ENCODE results near the gene PDE4D. TPM values are rescaled to one million over a fixed set of nuclear protein-coding genes. Genes with fewer than 3 reads are reported as not detected.

Gene PDE4D
- total and polyA plus RNA-seq, 10 of the 15 experiments (the other 5 are each of a cell fraction or from before 2014, with no cell fraction given) = 0.87 to 4.1 (median 2.2) TPM

- ATAC-seq = peak; percentile 50
Measured at GRCh38 chr5:59484618-59485017, 408.9 kb downstream of the PDE4D start.

GRCh38 chr5:59483971-59484472 is 409.5 kb downstream of the PDE4D start:
- ChIA-PET CTCF (interaction anchor here (0.7 kb wide), 1 partner anchor 178 kb away, joined by 3 read pairs; no protein-coding TSS in a partner anchor), SMC1A (ENCODE audit: uncharacterized antibody, unreplicated experiment) (interaction anchor here (1.0 kb wide), 1 partner anchor 13 kb away, joined by 3 read pairs; no protein-coding TSS in a partner anchor), RAD21 (ENCODE audit: unreplicated experiment) (no interaction called here), POLR2A (no interaction called here)
- no peaks in the 10 kb centered on the region for H3K9me3 ChIP-seq (replicated peaks; ENCODE audit: control insufficient read depth, insufficient read depth, low read length)
- H3K36me3 ChIP-seq (ENCODE audit: control insufficient read depth in 2 of 2, insufficient read depth in 2 of 2, low read length in 1 of 2) = no peaks in the 10 kb centered on the region
- no TSS peak for BruUV-seq (replicated peaks)
- H4K20me1 ChIP-seq (ENCODE audit: control insufficient read depth, insufficient read depth) = no peaks in the 10 kb centered on the region
- DNase-seq (ENCODE audit: low read depth, low spot score) (no peak), ATAC-seq (no peak), FAIRE-seq (no peak)
- intact Hi-C loops (cut with micrococcal nuclease; ENCODE audit: unreplicated experiment) (no loop called here), in situ Hi-C loops (cut with MboI) (no loop called here)
- no peak overlapping the region for H3K27ac ChIP-seq (ENCODE audit: control insufficient read depth, insufficient read depth)
- H3K4me3 ChIP-seq = no peak overlapping the region
- no peak overlapping the region for H3K4me2 ChIP-seq (ENCODE audit: control insufficient read depth, insufficient read depth)
- no peaks in the 10 kb centered on the region for H3K4me1 ChIP-seq (ENCODE audit: control insufficient read depth, insufficient read depth, low read length)
- 0 out of 4 replicates have a peak, but pooled peaks cover 0 to 1% of the 10 kb centered on the region in 2 experiments for H3K27me3 ChIP-seq (replicated peaks in 1 of 2; ENCODE audit: control insufficient read depth in 2 of 2, insufficient read depth in 2 of 2, low read length in 1 of 2)
- no peak overlapping the region for H3K9ac ChIP-seq (ENCODE audit: control insufficient read depth, insufficient read depth, low read length)
- H2AFZ ChIP-seq (ENCODE audit: control insufficient read depth, low read depth, low read length) = no peak overlapping the region
- no peaks in the 10 kb centered on the region for H3K79me2 ChIP-seq (ENCODE audit: control insufficient read depth, insufficient read depth, low read length)
- TF ChIP-seq MYC (IDR thresholded peaks at IDR 0.05; ENCODE audit: insufficient read depth, insufficient read length, insufficient replicate concordance, low read length, severe bottlenecking) (no peak), FOS (IDR thresholded peaks at IDR 0.05; ENCODE audit: borderline replicate concordance, extremely low read depth, insufficient read length) (no peak), ETV6 (conservative IDR thresholded peaks at IDR 0.05 in 1 of 2, IDR thresholded peaks at IDR 0.05 in 1 of 2; ENCODE audit: borderline replicate concordance in 1 of 2, low read depth in 1 of 2) (no peak), TCF3 (IDR thresholded peaks at IDR 0.05; ENCODE audit: borderline replicate concordance, insufficient read depth, low read depth, low read length) (no peak), ATF3 (IDR thresholded peaks at IDR 0.05; ENCODE audit: borderline replicate concordance, extremely low read depth, low read depth, low read length) (no peak), ZNF274 (IDR thresholded peaks at IDR 0.05; ENCODE audit: insufficient read depth, insufficient read length) (no peak), NFYB (IDR thresholded peaks at IDR 0.05; ENCODE audit: insufficient read depth, low read depth, low read length) (no peak), RUNX3 (IDR thresholded peaks at IDR 0.05; ENCODE audit: low read length) (no peak), TCF7 (IDR thresholded peaks at IDR 0.05; ENCODE audit: borderline replicate concordance) (no peak), ZNF217 (IDR thresholded peaks at IDR 0.05) (no peak), BCL3 (IDR thresholded peaks at IDR 0.05; ENCODE audit: borderline replicate concordance, insufficient read depth, low read depth, low read length, poor library complexity, severe bottlenecking) (no peak), MXI1 (IDR thresholded peaks at IDR 0.05; ENCODE audit: low read depth, low read length) (no peak), SIN3A (IDR thresholded peaks at IDR 0.05; ENCODE audit: low read depth, low read length) (no peak)

More at GRCh38 chr5:59484618-59485017, 408.9 kb downstream of the PDE4D start:
- no peaks in the 10 kb centered on the region for H3K36me3 ChIP-seq (ENCODE audit: control insufficient read depth in 2 of 2, insufficient read depth in 2 of 2, low read length in 1 of 2)
- DNase-seq (ENCODE audit: low read depth, low spot score) (no peak), FAIRE-seq (no peak)
- H3K27me3 ChIP-seq (replicated peaks in 1 of 2; ENCODE audit: control insufficient read depth in 2 of 2, insufficient read depth in 2 of 2, low read length in 1 of 2) = 0 out of 4 replicates have a peak, but pooled peaks cover 0 to 1% of the 10 kb centered on the region in 2 experiments
- no peak overlapping the region for H3K4me3 ChIP-seq
- H3K4me1 ChIP-seq (ENCODE audit: control insufficient read depth, insufficient read depth, low read length) = no peaks in the 10 kb centered on the region
- RAD21 ChIA-PET (ENCODE audit: unreplicated experiment) = no interaction called here
- no peak overlapping the region for H3K27ac ChIP-seq (ENCODE audit: control insufficient read depth, insufficient read depth)
- TF ChIP-seq CREM (IDR thresholded peaks at IDR 0.05; ENCODE audit: low read depth) (no peak), RUNX3 (IDR thresholded peaks at IDR 0.05; ENCODE audit: low read length) (peak; percentile 19; the same call in 1 of the 2 replicates)
- no peaks in the 10 kb centered on the region for H3K9me3 ChIP-seq (replicated peaks; ENCODE audit: control insufficient read depth, insufficient read depth, low read length)
- no peaks in the 10 kb centered on the region for H3K79me2 ChIP-seq (ENCODE audit: control insufficient read depth, insufficient read depth, low read length)
- H3K4me2 ChIP-seq (ENCODE audit: control insufficient read depth, insufficient read depth) = no peak overlapping the region
- WGBS (ENCODE audit: insufficient coverage, insufficient replicate concordance, low lambda C conversion rate, missing lambda C conversion rate) = 0% methylated on average over 2 of the region's 2 CpGs
- CTCF ChIA-PET = no interaction called here
- no peak overlapping the region for H3K9ac ChIP-seq (ENCODE audit: control insufficient read depth, insufficient read depth, low read length)
- SMC1A ChIA-PET (ENCODE audit: uncharacterized antibody, unreplicated experiment) = no interaction called here
- BruUV-seq (replicated peaks) = no TSS peak
- POLR2A ChIA-PET = no interaction called here
- H4K20me1 ChIP-seq (ENCODE audit: control insufficient read depth, insufficient read depth) = no peaks in the 10 kb centered on the region
- in situ Hi-C loops (cut with MboI) = no loop called here
- H2AFZ ChIP-seq (ENCODE audit: control insufficient read depth, low read depth, low read length) = no peak overlapping the region
- intact Hi-C loops (cut with micrococcal nuclease; ENCODE audit: unreplicated experiment) = loop anchor here (5.0 kb wide), 1 partner anchor 72 kb away; no protein-coding TSS in a partner anchor

All from GM12878 (cell line).